IMR-90 (cell line): ENCODE measurements around the gene ZNF430. TPM values are rescaled to one million over a fixed set of nuclear protein-coding genes. Genes with fewer than 3 reads are reported as not detected.

Experiments
- ATAC-seq: fragments of 200-7000 bp; cut with Tn5 transposase; 2 replicates; pipeline ENCODE4 v1.9.1; 2020; ENCODE audit warnings: low read depth, mild to moderate bottlenecking, moderate library complexity
- BruUV-seq: library from RNA; stranded (reverse); fragments of 400-500 nt; replicated peaks from 2 replicates; lab custom pipeline; 2021; lab: Mats Ljungman, UMichigan
- CTCF ChIA-PET: fragments of 300-600 bp; formaldehyde crosslinking; extraction: SDS; loops from one replicate; lab custom pipeline; 2021; ENCODE audit warnings: antibody characterized with exemption; lab: Yijun Ruan, JAX
- POLR2A ChIA-PET: fragments of 300-600 bp; sonication (Branson Sonifier 250); formaldehyde crosslinking; loops from one replicate; lab custom pipeline; 2022; ENCODE audit warnings: antibody characterized with exemption; ENCODE audit not compliant: unreplicated experiment; lab: Charles Lee
- DNase-seq: peaks from one replicate; pipeline ENCODE4 v3.0.0; 2013
- H2AFZ ChIP-seq: replicated peaks from 2 replicates; pipeline ENCODE3; 2013; ENCODE audit warnings: low read length, mild to moderate bottlenecking; ENCODE audit not compliant: poor library complexity
- H2AK5ac ChIP-seq: 2 replicates; pipeline ENCODE4 v1.6.1; 2013; ENCODE audit warnings: low read depth, low read length, inconsistent platforms
- H2AK9ac ChIP-seq: replicated peaks from 2 replicates; pipeline ENCODE3; 2013; ENCODE audit warnings: mild to moderate bottlenecking, low read depth, low read length, moderate library complexity; ENCODE audit not compliant: poor library complexity
- H2BK120ac ChIP-seq: 2 replicates; pipeline ENCODE4 v1.6.1; 2013; ENCODE audit warnings: low read depth, low read length, inconsistent platforms
- H2BK15ac ChIP-seq: 3 replicates; pipeline ENCODE4 v1.6.1; 2013; ENCODE audit warnings: low read depth, low read length, inconsistent platforms
- H2BK20ac ChIP-seq: 2 replicates; pipeline ENCODE4 v1.6.1; 2013; ENCODE audit warnings: low read depth, mild to moderate bottlenecking, inconsistent platforms, low read length, moderate library complexity
- H2BK5ac ChIP-seq: 2 replicates; pipeline ENCODE4 v1.6.1; 2013; ENCODE audit warnings: mild to moderate bottlenecking, low read depth, low read length, inconsistent platforms; ENCODE audit not compliant: poor library complexity, severe bottlenecking
- H3K14ac ChIP-seq: replicated peaks from 2 replicates; pipeline ENCODE4 v1.6.1; 2013; ENCODE audit warnings: low read depth, low read length, inconsistent platforms
- H3K18ac ChIP-seq: 2 replicates; pipeline ENCODE4 v1.6.1; 2013; ENCODE audit warnings: low read depth, low read length, control low read depth
- H3K23ac ChIP-seq: 2 replicates; pipeline ENCODE4 v1.6.1; 2013; ENCODE audit warnings: low read depth, low read length, inconsistent platforms
- H3K27ac ChIP-seq: 2 replicates; pipeline ENCODE4 v1.5.1; 2013; ENCODE audit warnings: mild to moderate bottlenecking, control low read depth, low read length; ENCODE audit not compliant: insufficient read depth
- H3K27me3 ChIP-seq: 2 replicates; pipeline ENCODE4 v1.6.1; 2013; ENCODE audit warnings: low read length; ENCODE audit not compliant: control insufficient read depth, insufficient read depth
- H3K36me3 ChIP-seq: 2 replicates; pipeline ENCODE4 v1.6.1; 2013; ENCODE audit warnings: low read length, mixed read lengths; ENCODE audit not compliant: control insufficient read depth, insufficient read depth
- H3K4ac ChIP-seq: 2 replicates; pipeline ENCODE4 v1.6.1; 2013; ENCODE audit warnings: low read depth, low read length, inconsistent platforms
- H3K4me1 ChIP-seq: 2 replicates; pipeline ENCODE4 v1.6.1; 2013; ENCODE audit warnings: low read length, mixed read lengths; ENCODE audit not compliant: control insufficient read depth, insufficient read depth
- H3K4me2 ChIP-seq: 2 replicates; pipeline ENCODE4 v1.6.1; 2013; ENCODE audit warnings: low read depth, mild to moderate bottlenecking, control low read depth, low read length, moderate library complexity
- H3K4me3 ChIP-seq: 2 replicates; pipeline ENCODE4 v1.5.1; 2013; ENCODE audit warnings: low read depth, mild to moderate bottlenecking, control low read depth, low read length, moderate library complexity; ENCODE audit not compliant: insufficient read depth
- H3K56ac ChIP-seq: 2 replicates; pipeline ENCODE4 v1.6.1; 2013; ENCODE audit warnings: low read length, inconsistent platforms; ENCODE audit not compliant: insufficient read depth; ENCODE audit errors: extremely low read depth
- H3K79me1 ChIP-seq, 2 experiments: 2 replicates each; pipeline ENCODE4 v1.6.1; 2013; ENCODE audit warnings: low read length in 2 of 2, inconsistent platforms in 1 of 2, low read depth in 1 of 2
- H3K9ac ChIP-seq: 2 replicates; pipeline ENCODE4 v1.6.1; 2013; ENCODE audit warnings: low read depth, low read length, control low read depth
- H3K9me1 ChIP-seq: 2 replicates; pipeline ENCODE4 v1.6.1; 2013; ENCODE audit warnings: low read length, inconsistent platforms; ENCODE audit not compliant: insufficient read depth
- H3K9me3 ChIP-seq: 2 replicates; pipeline ENCODE4 v1.6.1; 2013; ENCODE audit warnings: low read length; ENCODE audit not compliant: control insufficient read depth, insufficient read depth
- H4K20me1 ChIP-seq: 2 replicates; pipeline ENCODE4 v1.6.1; 2013; ENCODE audit warnings: low read length, inconsistent platforms; ENCODE audit not compliant: insufficient read depth
- H4K5ac ChIP-seq: 2 replicates; pipeline ENCODE4 v1.6.1; 2013; ENCODE audit warnings: mild to moderate bottlenecking, low read depth, low read length, control low read depth
- H4K8ac ChIP-seq, 2 experiments: 2 replicates each; pipeline ENCODE4 v1.6.1; 2013; ENCODE audit warnings: low read depth in 2 of 2, low read length in 2 of 2, control low read depth in 1 of 2, inconsistent platforms in 1 of 2
- H4K91ac ChIP-seq: 2 replicates; pipeline ENCODE4 v1.6.1; 2013; ENCODE audit warnings: low read depth, low read length, inconsistent platforms; ENCODE audit not compliant: insufficient read depth
- CEBPB ChIP-seq: IDR thresholded peaks from 2 replicates; pipeline ENCODE4 v1.6.1; 2012; ENCODE audit warnings: low read depth, low read length, improper control_type of control experiment
- FOS ChIP-seq: fragments of 150-350 bp; IDR thresholded peaks from 2 replicates; pipeline ENCODE4 v1.6.1; 2016; ENCODE audit warnings: low read depth, low read length
- dilution Hi-C: fragments of 300-500 bp; cut with HindIII; formaldehyde crosslinking; loops from one replicate; pipeline ENCODE4 v1.14.3; 2018; ENCODE audit warnings: low sequenced_read_pairs; ENCODE audit not compliant: unreplicated experiment
- in situ Hi-C: fragments of 300-500 bp; cut with MboI; formaldehyde crosslinking; loops from 3 replicates; pipeline ENCODE4 v1.14.3; 2019; ENCODE audit warnings: low sequenced_read_pairs, inconsistent platforms, mixed read lengths
- intact Hi-C: fragments of 100-400 bp; cut with micrococcal nuclease; formaldehyde crosslinking; loops from 2 replicates; pipeline ENCODE4 v1.10.0; 2022
- microRNA-seq, 2 experiments: library from miRNA; stranded (forward) in 1 of 2; unstranded in 1 of 2; fragments of 10-50 nt in 1 of 2; fragments of <30 nt in 1 of 2; gene quantifications in 1 of 2; microRNA quantifications in 1 of 2; one replicate each; pipeline versions ENCODE3 to v1.1.0; 2013 to 2020; ENCODE audit not compliant: insufficient read depth in 1 of 2, insufficient read length in 1 of 2, unreplicated experiment in 1 of 2
- polyA plus RNA-seq, 3 experiments: library from polyadenylated mRNA; depleted of rRNA; stranded (reverse); fragments of >200 nt; gene quantifications; 2 replicates each; pipeline ENCODE4 v1.2.3, GENCODE V29; 2012; ENCODE audit warnings: low replicate concordance in 1 of 3
- small RNA-seq, 5 experiments: library from RNA; depleted of rRNA; stranded (forward); fragments of <200 nt; gene quantifications; one replicate each; pipeline ENCODE3, GENCODE V24; 2012
- total RNA-seq: library from RNA; depleted of rRNA; stranded (reverse); fragments of >200 nt; gene quantifications from 2 replicates; pipeline ENCODE4 v1.2.3, GENCODE V29; 2012; rRNA removed

ZNF430 gene
- total and polyA plus RNA-seq, 2 of the 4 experiments (the other 2 are of a cell fraction), result 5.4 to 8.4 TPM

DNA sequence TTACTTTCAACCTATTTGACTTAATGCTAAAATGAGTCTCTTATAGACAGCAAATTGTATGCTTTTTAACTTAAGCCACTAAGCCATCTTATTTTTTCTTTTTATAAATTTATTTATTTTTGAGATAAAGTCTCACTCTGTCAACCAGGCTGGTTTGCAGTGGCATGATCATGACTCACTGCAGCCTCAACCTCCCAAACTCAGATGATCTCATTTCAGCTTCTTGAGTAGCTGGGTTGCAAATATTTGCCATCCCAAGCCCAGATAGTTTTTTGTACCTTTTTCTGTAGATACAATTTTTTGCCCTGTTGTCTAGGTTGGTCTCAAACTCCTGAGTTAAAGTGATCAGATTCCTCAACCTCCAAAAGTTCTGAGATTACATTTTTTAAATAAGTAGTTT lies 88.7 kb downstream of the ZNF430 start:
- no peaks in the 10 kb centered on the region for H3K4me1 ChIP-seq
- no peak overlapping the region for H3K23ac ChIP-seq
- H3K14ac ChIP-seq, result no peak overlapping the region
- ATAC-seq (peak; percentile 79), DNase-seq (peak; percentile 60)
- H2AK5ac ChIP-seq, result no peak overlapping the region
- 0 out of 2 replicates have a peak, but pooled peaks cover 2% of the 10 kb centered on the region for H3K9me3 ChIP-seq
- intact Hi-C loops, result no loop called here
- no peak overlapping the region for H4K8ac ChIP-seq
- H2AFZ ChIP-seq, result no peak overlapping the region
- H3K18ac ChIP-seq, result no peak overlapping the region
- no TSS peak for BruUV-seq
- ChIA-PET CTCF (no interaction called here), POLR2A (no interaction called here)
- H4K5ac ChIP-seq, result no peak overlapping the region
- no peak overlapping the region for H3K4me2 ChIP-seq
- H2BK15ac ChIP-seq, result no peak overlapping the region
- no peak overlapping the region for H3K9ac ChIP-seq
- peaks cover 6 to 16% of the 10 kb centered on the region in 2 experiments; a peak in 2 of 4 replicates for H3K79me1 ChIP-seq
- H3K4ac ChIP-seq, result no peak overlapping the region
- H2BK20ac ChIP-seq, result no peak overlapping the region
- H2BK120ac ChIP-seq, result no peak overlapping the region
- peaks cover 6% of the 10 kb centered on the region; the same call in 1 of the 2 replicates for H3K36me3 ChIP-seq
- H2BK5ac ChIP-seq, result no peak overlapping the region
- H3K56ac ChIP-seq, result no peak overlapping the region
- in situ Hi-C loops, result no loop called here
- dilution Hi-C loops, result no loop called here
- H2AK9ac ChIP-seq, result no peak overlapping the region
- no peaks in the 10 kb centered on the region for H4K20me1 ChIP-seq
- H3K27ac ChIP-seq, result no peak overlapping the region
- no peaks in the 10 kb centered on the region for H3K27me3 ChIP-seq
- peak; percentile 20; the same call in 1 of the 2 replicates for TF ChIP-seq FOS
- TF ChIP-seq CEBPB, result no peak
- H3K4me3 ChIP-seq, result no peak overlapping the region
- no peak overlapping the region for H4K91ac ChIP-seq
- no peaks in the 10 kb centered on the region for H3K9me1 ChIP-seq

Small RNA genes lying within 50 kb of the gene (microRNA-seq; reads per million reads assigned to microRNA genes)
- not detected for gene AC008739.3 (ENCODE audit: insufficient read depth, insufficient read length)

Small RNA genes lying within 50 kb of the gene (small RNA-seq; reads per million reads assigned to genes)
- gene AC008739.3, result 0 reads per million in 5 experiments

Other genes starting within 250 kb of the ZNF430 start
- 2.0 and 2.2 TPM in 2 replicates for gene ZNF66, start 244.4 kb upstream of the ZNF430 start, total RNA-seq
- 0.55 and 0.75 TPM in 2 replicates for gene ZNF66, start 244.4 kb upstream of the ZNF430 start, polyA plus RNA-seq (2012; rRNA removed)
- 5.9 and 11.4 TPM in 2 replicates for gene ZNF85, start 97.4 kb upstream of the ZNF430 start, total RNA-seq
- gene ZNF85, start 97.4 kb upstream of the ZNF430 start, polyA plus RNA-seq (2012; rRNA removed), result 2.2 and 3.1 TPM in 2 replicates
- gene ZNF714, start 61.5 kb downstream of the ZNF430 start, total RNA-seq, result 14.3 and 15.6 TPM in 2 replicates
- 5.6 and 7.2 TPM in 2 replicates for gene ZNF714, start 61.5 kb downstream of the ZNF430 start, polyA plus RNA-seq (2012; rRNA removed)
- 4.5 and 6.1 TPM in 2 replicates for gene ZNF431, start 121.4 kb downstream of the ZNF430 start, total RNA-seq
- 4.0 and 4.3 TPM in 2 replicates for gene ZNF431, start 121.4 kb downstream of the ZNF430 start, polyA plus RNA-seq (2012; rRNA removed)